K562 (cell line): ENCODE data around the gene SLC4A4. TPM values are rescaled to one million over a fixed set of nuclear protein-coding genes. Genes with fewer than 3 reads are reported as not detected.

Experiments used
- ATAC-seq: fragments of 200-7000 bp; cut with Tn5 transposase; 3 replicates; pipeline ENCODE4 v1.9.1; 2020; ENCODE audit warnings: moderate library complexity
- BruUV-seq: library from RNA; stranded (reverse); fragments of 400-500 nt; replicated peaks from 2 replicates; lab custom pipeline; 2021; lab: Mats Ljungman, UMichigan
- CTCF ChIA-PET: fragments of 300-600 bp; formaldehyde crosslinking; extraction: SDS; loops from one replicate; lab custom pipeline; 2021; ENCODE audit warnings: low intra/inter-chr PET ratio; lab: Yijun Ruan, JAX
- POLR2A ChIA-PET: fragments of 300-600, 350-650 bp; sonication (Branson Sonifier 250); formaldehyde crosslinking; extraction: SDS; loops from one replicate; lab custom pipeline; 2021; ENCODE audit warnings: antibody characterized with exemption, inconsistent platforms; lab: Yijun Ruan, JAX
- DNase-seq, 4 experiments: peaks; one replicate each; pipeline versions ENCODE4 v3.0.0 to v3.0.0-alpha.2; 2011 to 2018; ENCODE audit warnings: low spot score in 3 of 4, mixed read lengths in 3 of 4; ENCODE audit errors: extremely low read depth in 1 of 4
- FAIRE-seq: peaks from 2 replicates; lab custom pipeline; 2011; peaks lifted over from hg19 to GRCh38; lab: Jason Lieb, UNC
- H2AFZ ChIP-seq: 2 replicates; pipeline ENCODE4 v1.6.0; 2011; ENCODE audit warnings: low read depth, low read length, control low read depth, inconsistent platforms
- H3K27ac ChIP-seq: fragments of 200-600 bp; 3 replicates; pipeline ENCODE4 v1.8.0; 2011; ENCODE audit warnings: low read depth, mild to moderate bottlenecking, control low read depth, inconsistent platforms, low read length, moderate library complexity, mixed read lengths; ENCODE audit errors: extremely low read depth
- H3K27me3 ChIP-seq, 2 experiments: fragments of 300-600 bp in 1 of 2; 2 replicates in 1 of 2; 3 replicates in 1 of 2; pipeline versions ENCODE4 v1.6.0 to v1.8.0; 2011; ENCODE audit warnings: inconsistent platforms in 2 of 2, low read length in 2 of 2, mild to moderate bottlenecking in 1 of 2, mixed read lengths in 1 of 2, moderate library complexity in 1 of 2; ENCODE audit not compliant: control insufficient read depth in 2 of 2, insufficient read depth in 2 of 2
- H3K36me3 ChIP-seq: fragments of 300-600 bp; 3 replicates; pipeline ENCODE4 v1.8.0; 2011; ENCODE audit warnings: mild to moderate bottlenecking, low read length, inconsistent platforms; ENCODE audit not compliant: control insufficient read depth, insufficient read depth
- H3K4me1 ChIP-seq, 2 experiments: fragments of 200-600 bp in 1 of 2; replicated peaks in 1 of 2; 2 replicates in 1 of 2; 3 replicates in 1 of 2; pipeline versions ENCODE4 v1.5.1 to v1.8.0; 2011; ENCODE audit warnings: inconsistent platforms in 2 of 2, low read length in 2 of 2, mild to moderate bottlenecking in 1 of 2, mixed read lengths in 1 of 2, moderate library complexity in 1 of 2; ENCODE audit not compliant: control insufficient read depth in 2 of 2, insufficient read depth in 2 of 2
- H3K4me2 ChIP-seq: 2 replicates; pipeline ENCODE4 v1.6.1; 2011; ENCODE audit warnings: low read length, control low read depth, inconsistent platforms, mixed read lengths; ENCODE audit not compliant: insufficient read depth
- H3K4me3 ChIP-seq: fragments of 200-600 bp; sonication (generic), shearing (Covaris generic); 2 replicates; pipeline ENCODE4 v1.5.1; 2016; ENCODE audit warnings: control low read depth, inconsistent platforms
- H3K79me2 ChIP-seq: fragments of 200-600 bp; 3 replicates; pipeline ENCODE4 v1.8.0; 2011; ENCODE audit warnings: low read length, inconsistent platforms; ENCODE audit not compliant: control insufficient read depth, insufficient read depth
- H3K9ac ChIP-seq, 2 experiments: 2 replicates each; pipeline versions ENCODE4 v1.6.0 to v1.6.1; 2011; ENCODE audit warnings: low read depth in 2 of 2, low read length in 2 of 2, control low read depth in 1 of 2, inconsistent platforms in 1 of 2, mild to moderate bottlenecking in 1 of 2, mixed read lengths in 1 of 2; ENCODE audit not compliant: insufficient read depth in 1 of 2
- H3K9me1 ChIP-seq: one replicate; pipeline ENCODE4 v1.6.0; 2011; ENCODE audit warnings: inconsistent platforms, mild to moderate bottlenecking, low read length, moderate library complexity; ENCODE audit not compliant: control insufficient read depth, insufficient read depth
- H3K9me3 ChIP-seq: replicated peaks from 2 replicates; pipeline ENCODE4 v1.5.1; 2011; ENCODE audit warnings: low read depth, low read length, inconsistent platforms; ENCODE audit not compliant: control insufficient read depth, insufficient read depth
- H4K20me1 ChIP-seq: replicated peaks from 2 replicates; pipeline ENCODE4 v1.6.1; 2011; ENCODE audit warnings: low read length, inconsistent platforms, mixed read lengths; ENCODE audit not compliant: control insufficient read depth, insufficient read depth
- ELF4 ChIP-seq: fragments of 450-650 bp; formaldehyde crosslinking; IDR thresholded peaks from 2 replicates; pipeline ENCODE4 v1.4.0; 2022; ENCODE audit warnings: missing genetic modification characterization
- ERF ChIP-seq: fragments of 450-650 bp; formaldehyde crosslinking; IDR thresholded peaks from 2 replicates; pipeline ENCODE4 v1.4.0; 2020; ENCODE audit warnings: mild to moderate bottlenecking, mixed read lengths
- GTF2F1 ChIP-seq: IDR thresholded peaks from 2 replicates; pipeline ENCODE4 v1.6.1; 2011; ENCODE audit warnings: low read depth, low read length, improper control_type of control experiment
- HMG20A ChIP-seq: fragments of 450-650 bp; formaldehyde crosslinking; conservative IDR thresholded peaks from 2 replicates; pipeline ENCODE4 v1.4.0; 2020; ENCODE audit warnings: mild to moderate bottlenecking, mixed read lengths
- PYGO2 ChIP-seq: fragments of 450-650 bp; IDR thresholded peaks from 2 replicates; pipeline ENCODE4 v1.6.1; 2016; ENCODE audit warnings: mild to moderate bottlenecking, missing genetic modification characterization, moderate library complexity, missing compliant biosample characterization
- RBM39 ChIP-seq: fragments of 200-400 bp; formaldehyde crosslinking; optimal IDR thresholded peaks from 2 replicates; pipeline ENCODE3; 2018; ENCODE audit warnings: low read depth, low read length
- ZKSCAN3 ChIP-seq: fragments of 250-450 bp; sonication (Bioruptor Pico); IDR thresholded peaks from 2 replicates; pipeline ENCODE4 v1.4.0; 2020
- ZNF184 ChIP-seq: sonication (generic); formaldehyde crosslinking; IDR thresholded peaks from 2 replicates; pipeline ENCODE4 v1.5.0; 2020; ENCODE audit warnings: missing genetic modification reagents
- ZNF212 ChIP-seq: fragments of 450-650 bp; formaldehyde crosslinking; IDR thresholded peaks from 2 replicates; pipeline ENCODE4 v1.4.0; 2020; ENCODE audit warnings: mild to moderate bottlenecking
- ZNF583 ChIP-seq: fragments of 250-450 bp; sonication (Bioruptor Pico); IDR thresholded peaks from 2 replicates; pipeline ENCODE4 v1.4.0; 2020
- WGBS: fragments of 100-300 bp; shearing (Covaris generic); methylation state at CpG from one replicate; pipeline ENCODE4 v1.1.6; 2016; ENCODE audit warnings: low coverage, mixed read lengths; ENCODE audit not compliant: insufficient coverage; ENCODE audit errors: missing lambda C conversion rate; 5-methylcytosine and 5-hydroxymethylcytosine counted together
- in situ Hi-C: fragments of 300-500 bp; cut with MboI; formaldehyde crosslinking; loops from 4 replicates; pipeline ENCODE4 v1.15.0; 2018; ENCODE audit warnings: inconsistent platforms, mixed read lengths
- intact Hi-C: fragments of 100-400 bp; cut with micrococcal nuclease; formaldehyde crosslinking; loops from 2 replicates; pipeline ENCODE4 v1.14.2; 2022
- polyA plus RNA-seq, 8 experiments: library from polyadenylated mRNA; depleted of rRNA in 4 of 8; stranded (reverse) in 5 of 8; unstranded in 3 of 8; fragments of >200 nt; fragmentation: Nextera tagmentation in 2 of 8; fragmentation: Illumina TruSeq in 1 of 8; extraction: Ambion mirVana in 2 of 8; extraction: Trizol in 1 of 8; gene quantifications; 2 replicates each; pipeline versions ENCODE4 v1.2.1 to v1.2.3, GENCODE V29; 2011 to 2014; ENCODE audit warnings: inconsistent platforms in 1 of 8, missing spikeins in 1 of 8
- total RNA-seq, 7 experiments: library from RNA; depleted of rRNA in 6 of 7; stranded (reverse); fragments of >200 nt in 6 of 7; fragmentation: Illumina TruSeq in 2 of 7; extraction: Trizol in 2 of 7; gene quantifications; 2 replicates each; pipeline versions ENCODE4 v1.2.1 to v1.2.3, GENCODE V29; 2011 to 2021; ENCODE audit warnings: low replicate concordance in 1 of 7
- TF ChIP-seq, protein P1 (sequence below): fragments of 450-650 bp; IDR thresholded peaks from 2 replicates; pipeline ENCODE4 v1.6.1; 2016; ENCODE audit warnings: low read depth
- TF ChIP-seq, protein P2 (sequence below): fragments of 250-450 bp; sonication (Bioruptor Pico); IDR thresholded peaks from 2 replicates; pipeline ENCODE4 v1.5.0; 2021
- TF ChIP-seq, protein P3 (sequence below): sonication (generic); formaldehyde crosslinking; IDR thresholded peaks from 2 replicates; pipeline ENCODE4 v1.8.1; 2022; ENCODE audit warnings: missing genetic modification reagents

SLC4A4 gene
- total and polyA plus RNA-seq, 9 of the 15 experiments (the other 6 are each of a cell fraction or from before 2014, with no cell fraction given): 0.01 to 0.18 (median 0.07) TPM; not detected in 2

DNA sequence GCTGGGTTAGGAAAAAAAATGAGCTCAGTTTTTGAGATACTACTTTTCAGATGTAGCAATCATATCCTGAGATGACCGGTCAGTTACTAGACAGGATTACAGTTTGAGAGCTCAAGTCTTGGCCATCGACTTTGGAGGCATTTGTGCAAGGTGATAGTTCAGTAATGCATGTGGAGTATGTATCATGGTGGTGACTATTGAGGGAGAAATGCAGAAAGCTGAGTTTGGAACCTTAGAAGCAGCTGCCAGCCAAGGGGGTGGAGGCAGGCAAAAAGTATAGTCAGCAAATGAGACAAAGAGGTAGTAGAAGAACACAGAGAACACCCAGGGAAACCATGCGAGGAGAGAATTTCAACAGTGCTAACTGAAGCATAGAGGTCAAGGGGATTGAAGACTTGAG, 48.7 kb upstream of the SLC4A4 start (continued):
- TF ChIP-seq, protein P1, sequence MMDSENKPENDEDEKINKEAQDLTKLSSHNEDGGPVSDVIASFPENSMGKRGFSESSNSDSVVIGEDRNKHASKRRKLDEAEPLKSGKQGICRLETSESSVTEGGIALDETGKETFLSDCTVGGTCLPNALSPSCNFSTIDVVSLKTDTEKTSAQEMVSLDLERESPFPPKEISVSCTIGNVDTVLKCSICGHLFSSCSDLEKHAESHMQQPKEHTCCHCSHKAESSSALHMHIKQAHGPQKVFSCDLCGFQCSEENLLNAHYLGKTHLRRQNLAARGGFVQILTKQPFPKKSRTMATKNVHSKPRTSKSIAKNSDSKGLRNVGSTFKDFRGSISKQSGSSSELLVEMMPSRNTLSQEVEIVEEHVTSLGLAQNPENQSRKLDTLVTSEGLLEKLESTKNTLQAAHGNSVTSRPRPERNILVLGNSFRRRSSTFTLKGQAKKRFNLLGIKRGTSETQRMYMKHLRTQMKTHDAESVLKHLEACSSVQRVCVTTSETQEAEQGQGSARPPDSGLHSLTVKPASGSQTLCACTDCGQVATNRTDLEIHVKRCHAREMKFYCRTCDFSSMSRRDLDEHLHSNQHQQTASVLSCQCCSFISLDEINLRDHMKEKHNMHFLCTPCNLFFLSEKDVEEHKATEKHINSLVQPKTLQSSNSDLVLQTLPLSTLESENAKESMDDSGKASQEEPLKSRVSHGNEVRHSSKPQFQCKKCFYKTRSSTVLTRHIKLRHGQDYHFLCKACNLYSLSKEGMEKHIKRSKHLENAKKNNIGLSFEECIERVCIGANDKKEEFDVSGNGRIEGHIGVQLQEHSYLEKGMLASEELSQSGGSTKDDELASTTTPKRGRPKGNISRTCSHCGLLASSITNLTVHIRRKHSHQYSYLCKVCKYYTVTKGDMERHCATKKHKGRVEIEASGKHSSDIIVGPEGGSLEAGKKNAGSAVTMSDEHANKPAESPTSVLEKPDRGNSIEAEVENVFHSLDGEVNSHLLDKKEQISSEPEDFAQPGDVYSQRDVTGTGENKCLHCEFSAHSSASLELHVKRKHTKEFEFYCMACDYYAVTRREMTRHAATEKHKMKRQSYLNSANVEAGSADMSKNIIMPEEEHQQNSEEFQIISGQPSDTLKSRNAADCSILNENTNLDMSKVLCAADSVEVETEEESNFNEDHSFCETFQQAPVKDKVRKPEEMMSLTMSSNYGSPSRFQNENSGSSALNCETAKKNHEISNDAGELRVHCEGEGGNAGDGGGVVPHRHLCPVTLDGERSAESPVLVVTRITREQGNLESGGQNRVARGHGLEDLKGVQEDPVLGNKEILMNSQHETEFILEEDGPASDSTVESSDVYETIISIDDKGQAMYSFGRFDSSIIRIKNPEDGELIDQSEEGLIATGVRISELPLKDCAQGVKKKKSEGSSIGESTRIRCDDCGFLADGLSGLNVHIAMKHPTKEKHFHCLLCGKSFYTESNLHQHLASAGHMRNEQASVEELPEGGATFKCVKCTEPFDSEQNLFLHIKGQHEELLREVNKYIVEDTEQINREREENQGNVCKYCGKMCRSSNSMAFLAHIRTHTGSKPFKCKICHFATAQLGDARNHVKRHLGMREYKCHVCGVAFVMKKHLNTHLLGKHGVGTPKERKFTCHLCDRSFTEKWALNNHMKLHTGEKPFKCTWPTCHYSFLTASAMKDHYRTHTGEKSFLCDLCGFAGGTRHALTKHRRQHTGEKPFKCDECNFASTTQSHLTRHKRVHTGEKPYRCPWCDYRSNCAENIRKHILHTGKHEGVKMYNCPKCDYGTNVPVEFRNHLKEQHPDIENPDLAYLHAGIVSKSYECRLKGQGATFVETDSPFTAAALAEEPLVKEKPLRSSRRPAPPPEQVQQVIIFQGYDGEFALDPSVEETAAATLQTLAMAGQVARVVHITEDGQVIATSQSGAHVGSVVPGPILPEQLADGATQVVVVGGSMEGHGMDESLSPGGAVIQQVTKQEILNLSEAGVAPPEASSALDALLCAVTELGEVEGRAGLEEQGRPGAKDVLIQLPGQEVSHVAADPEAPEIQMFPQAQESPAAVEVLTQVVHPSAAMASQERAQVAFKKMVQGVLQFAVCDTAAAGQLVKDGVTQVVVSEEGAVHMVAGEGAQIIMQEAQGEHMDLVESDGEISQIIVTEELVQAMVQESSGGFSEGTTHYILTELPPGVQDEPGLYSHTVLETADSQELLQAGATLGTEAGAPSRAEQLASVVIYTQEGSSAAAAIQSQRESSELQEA: no peak
- no peak for TF ChIP-seq RBM39

DNA sequence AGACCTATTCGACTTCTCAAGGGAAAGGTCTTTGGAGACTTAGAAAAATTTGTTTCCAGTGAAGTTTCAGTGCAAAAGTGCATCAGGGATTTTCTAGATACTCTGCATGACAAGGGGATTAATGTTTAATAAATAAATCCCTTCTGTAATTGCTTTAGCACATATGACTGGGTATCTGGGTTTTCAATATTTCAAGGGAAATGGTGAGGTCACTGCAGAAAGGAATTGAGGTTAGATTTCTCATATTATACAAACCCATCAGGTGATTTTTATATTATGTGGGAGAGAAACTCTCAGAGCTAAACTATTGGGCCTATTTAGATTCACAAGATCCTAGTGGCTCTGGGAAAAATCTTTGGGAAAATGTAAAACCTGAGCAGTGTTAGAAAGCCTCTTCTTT, 48.3 kb upstream of the SLC4A4 start:
- intact Hi-C loops: no loop called here
- H3K4me2 ChIP-seq: no peak overlapping the region
- no peak overlapping the region for H3K27ac ChIP-seq
- no peaks in the 10 kb centered on the region for H3K36me3 ChIP-seq
- no peak overlapping the region for H3K9ac ChIP-seq
- no peaks in the 10 kb centered on the region for H4K20me1 ChIP-seq
- no peak overlapping the region for H3K4me3 ChIP-seq
- in situ Hi-C loops: no loop called here
- H3K4me1 ChIP-seq: no peaks in the 10 kb centered on the region
- POLR2A ChIA-PET: no interaction called here
- no peak for FAIRE-seq
- no peak overlapping the region for H2AFZ ChIP-seq
- no TSS peak for BruUV-seq
- no peaks in the 10 kb centered on the region for H3K9me1 ChIP-seq
- H3K9me3 ChIP-seq: no peaks in the 10 kb centered on the region
- no peak for DNase-seq
- H3K27me3 ChIP-seq: no peaks in the 10 kb centered on the region; a peak in 1 of 5 replicates
- no peaks in the 10 kb centered on the region for H3K79me2 ChIP-seq
- ATAC-seq: no peak
- CTCF ChIA-PET: no interaction called here
- 0% methylated on average over 1 of the region's 1 CpG for WGBS
- TF ChIP-seq ERF: no peak
- no peak for TF ChIP-seq HMG20A (CRISPR knock-in tag)
- no peak for TF ChIP-seq ZNF212 (CRISPR knock-in tag)
- TF ChIP-seq, protein P2, sequence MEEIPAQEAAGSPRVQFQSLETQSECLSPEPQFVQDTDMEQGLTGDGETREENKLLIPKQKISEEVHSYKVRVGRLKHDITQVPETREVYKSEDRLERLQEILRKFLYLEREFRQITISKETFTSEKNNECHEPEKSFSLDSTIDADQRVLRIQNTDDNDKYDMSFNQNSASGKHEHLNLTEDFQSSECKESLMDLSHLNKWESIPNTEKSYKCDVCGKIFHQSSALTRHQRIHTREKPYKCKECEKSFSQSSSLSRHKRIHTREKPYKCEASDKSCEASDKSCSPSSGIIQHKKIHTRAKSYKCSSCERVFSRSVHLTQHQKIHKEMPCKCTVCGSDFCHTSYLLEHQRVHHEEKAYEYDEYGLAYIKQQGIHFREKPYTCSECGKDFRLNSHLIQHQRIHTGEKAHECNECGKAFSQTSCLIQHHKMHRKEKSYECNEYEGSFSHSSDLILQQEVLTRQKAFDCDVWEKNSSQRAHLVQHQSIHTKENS: no peak
- TF ChIP-seq, protein P3, sequence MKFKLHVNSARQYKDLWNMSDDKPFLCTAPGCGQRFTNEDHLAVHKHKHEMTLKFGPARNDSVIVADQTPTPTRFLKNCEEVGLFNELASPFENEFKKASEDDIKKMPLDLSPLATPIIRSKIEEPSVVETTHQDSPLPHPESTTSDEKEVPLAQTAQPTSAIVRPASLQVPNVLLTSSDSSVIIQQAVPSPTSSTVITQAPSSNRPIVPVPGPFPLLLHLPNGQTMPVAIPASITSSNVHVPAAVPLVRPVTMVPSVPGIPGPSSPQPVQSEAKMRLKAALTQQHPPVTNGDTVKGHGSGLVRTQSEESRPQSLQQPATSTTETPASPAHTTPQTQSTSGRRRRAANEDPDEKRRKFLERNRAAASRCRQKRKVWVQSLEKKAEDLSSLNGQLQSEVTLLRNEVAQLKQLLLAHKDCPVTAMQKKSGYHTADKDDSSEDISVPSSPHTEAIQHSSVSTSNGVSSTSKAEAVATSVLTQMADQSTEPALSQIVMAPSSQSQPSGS (CRISPR knock-in tag): no peak
- TF ChIP-seq GTF2F1: no peak
- no peak for TF ChIP-seq ZNF184 (CRISPR knock-in tag)
- no peak for TF ChIP-seq ZNF583
- TF ChIP-seq ELF4 (CRISPR knock-in tag): no peak
- no peak for TF ChIP-seq ZKSCAN3 (CRISPR knock-in tag)
- no peak for TF ChIP-seq PYGO2
